ENCODE results near the gene SEC23B. TPM values are rescaled to one million over a fixed set of nuclear protein-coding genes. Genes with fewer than 3 reads are reported as not detected.

The SEC23B gene
- total and polyA plus RNA-seq, 10 of the 15 experiments (the other 5 are each of a cell fraction or from before 2014, with no cell fraction given) = 49.1 to 121 (median 75.6) TPM

DNA sequence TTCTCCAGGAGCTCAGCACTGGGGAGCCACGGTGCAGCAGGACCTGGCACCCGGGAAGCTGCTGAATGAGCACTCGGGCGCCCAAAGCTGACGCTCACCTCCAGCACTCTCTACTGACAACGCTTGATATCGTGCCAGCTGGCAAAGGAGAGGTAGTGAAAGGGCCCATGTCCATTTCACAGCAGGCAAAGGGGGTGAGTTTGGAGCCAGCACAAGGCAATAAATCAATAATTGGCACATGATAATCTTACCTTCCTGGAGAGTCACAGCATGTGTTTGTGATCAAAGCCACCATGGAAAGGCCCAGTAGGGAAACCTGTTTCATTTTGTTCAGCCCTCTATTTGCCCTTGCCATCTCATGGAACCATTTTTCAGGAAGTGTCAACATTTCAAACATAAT lies 36.2 kb downstream of the SEC23B start:
- intact Hi-C loops (cut with micrococcal nuclease; ENCODE audit: unreplicated experiment) = no loop called here
- no peak for TF ChIP-seq TARDBP (IDR thresholded peaks at IDR 0.05; ENCODE audit: borderline replicate concordance)
- TF ChIP-seq BHLHE40 (IDR thresholded peaks at IDR 0.05; ENCODE audit: borderline replicate concordance in 1 of 2, low read depth in 2 of 2, low read length in 1 of 2) = no peak
- TF ChIP-seq POLR2AphosphoS2 (IDR thresholded peaks at IDR 0.05; ENCODE audit: low read depth, low read length) = no peak
- no peak for TF ChIP-seq EED (IDR thresholded peaks at IDR 0.05; ENCODE audit: low read depth)
- TF ChIP-seq FOXK2 (IDR thresholded peaks at IDR 0.05) = no peak
- TF ChIP-seq SUZ12 (IDR thresholded peaks at IDR 0.05; ENCODE audit: unreplicated experiment) = no peak
- TF ChIP-seq MYC (IDR thresholded peaks at IDR 0.05; ENCODE audit: insufficient read depth, insufficient read length, insufficient replicate concordance, low read length, severe bottlenecking) = no peak
- POLR2A ChIA-PET = no interaction called here

GRCh38 chr20:18545566-18545965 lies 37.8 kb downstream of the SEC23B start:
- no TSS peak for BruUV-seq (replicated peaks)
- 90% methylated on average over 1 of the region's 1 CpG for WGBS (ENCODE audit: insufficient coverage, insufficient replicate concordance, low lambda C conversion rate, missing lambda C conversion rate)

More for the DNA sequence above, 36.2 kb downstream of the SEC23B start:
- no peak for DNase-seq (ENCODE audit: low read depth, low spot score)
- FAIRE-seq = no peak
- H3K4me1 ChIP-seq (ENCODE audit: control insufficient read depth, insufficient read depth, low read length) = no peaks in the 10 kb centered on the region
- H2AFZ ChIP-seq (ENCODE audit: control insufficient read depth, low read depth, low read length) = no peak overlapping the region
- H4K20me1 ChIP-seq (ENCODE audit: control insufficient read depth, insufficient read depth) = no peaks in the 10 kb centered on the region
- H3K4me2 ChIP-seq (ENCODE audit: control insufficient read depth, insufficient read depth) = no peak overlapping the region
- no peak overlapping the region for H3K9ac ChIP-seq (ENCODE audit: control insufficient read depth, insufficient read depth, low read length)
- no peaks in the 10 kb centered on the region for H3K79me2 ChIP-seq (ENCODE audit: control insufficient read depth, insufficient read depth, low read length)
- no peak for ATAC-seq
- H3K27ac ChIP-seq (ENCODE audit: control insufficient read depth, insufficient read depth) = no peak overlapping the region
- H3K9me3 ChIP-seq (replicated peaks; ENCODE audit: control insufficient read depth, insufficient read depth, low read length) = no peaks in the 10 kb centered on the region
- H3K4me3 ChIP-seq = no peak overlapping the region
- ChIA-PET RAD21 (ENCODE audit: unreplicated experiment) (no interaction called here), CTCF (no interaction called here), SMC1A (ENCODE audit: uncharacterized antibody, unreplicated experiment) (no interaction called here)
- in situ Hi-C loops (cut with MboI) = no loop called here
- H3K27me3 ChIP-seq (replicated peaks in 1 of 2; ENCODE audit: control insufficient read depth in 2 of 2, insufficient read depth in 2 of 2, low read length in 1 of 2) = no peaks in the 10 kb centered on the region
- BruUV-seq (replicated peaks) = no TSS peak
- 94% methylated on average over 7 of the region's 7 CpGs for WGBS (ENCODE audit: insufficient coverage, insufficient replicate concordance, low lambda C conversion rate, missing lambda C conversion rate)
- H3K36me3 ChIP-seq (ENCODE audit: control insufficient read depth in 2 of 2, insufficient read depth in 2 of 2, low read length in 1 of 2) = peaks cover 10 to 32% of the 10 kb centered on the region in 2 experiments; a peak in 3 of 4 replicates

More at GRCh38 chr20:18545566-18545965, 37.8 kb downstream of the SEC23B start:
- intact Hi-C loops (cut with micrococcal nuclease; ENCODE audit: unreplicated experiment) = no loop called here
- Histone ChIP-seq H3K27me3 (replicated peaks in 1 of 2; ENCODE audit: control insufficient read depth in 2 of 2, insufficient read depth in 2 of 2, low read length in 1 of 2) (no peaks in the 10 kb centered on the region), H3K4me2 (ENCODE audit: control insufficient read depth, insufficient read depth) (no peak overlapping the region), H3K9ac (ENCODE audit: control insufficient read depth, insufficient read depth, low read length) (no peak overlapping the region), H4K20me1 (ENCODE audit: control insufficient read depth, insufficient read depth) (no peaks in the 10 kb centered on the region), H2AFZ (ENCODE audit: control insufficient read depth, low read depth, low read length) (no peak overlapping the region), H3K4me3 (no peak overlapping the region), H3K36me3 (ENCODE audit: control insufficient read depth in 2 of 2, insufficient read depth in 2 of 2, low read length in 1 of 2) (peaks cover 10 to 42% of the 10 kb centered on the region in 2 experiments; a peak in 3 of 4 replicates), H3K27ac (ENCODE audit: control insufficient read depth, insufficient read depth) (no peak overlapping the region), H3K79me2 (ENCODE audit: control insufficient read depth, insufficient read depth, low read length) (no peaks in the 10 kb centered on the region), H3K4me1 (ENCODE audit: control insufficient read depth, insufficient read depth, low read length) (no peaks in the 10 kb centered on the region), H3K9me3 (replicated peaks; ENCODE audit: control insufficient read depth, insufficient read depth, low read length) (no peaks in the 10 kb centered on the region)
- ATAC-seq (no peak), DNase-seq (ENCODE audit: low read depth, low spot score) (no peak), FAIRE-seq (no peak)
- ChIA-PET SMC1A (ENCODE audit: uncharacterized antibody, unreplicated experiment) (no interaction called here), POLR2A (no interaction called here), CTCF (no interaction called here), RAD21 (ENCODE audit: unreplicated experiment) (no interaction called here)
- in situ Hi-C loops (cut with MboI) = no loop called here
- TF ChIP-seq NBN (IDR thresholded peaks at IDR 0.05) = no peak
- no peak for TF ChIP-seq NFYB (IDR thresholded peaks at IDR 0.05; ENCODE audit: insufficient read depth, low read depth, low read length)
- no peak for TF ChIP-seq HSF1 (IDR thresholded peaks at IDR 0.05; ENCODE audit: low read depth, low read length)
- no peak for TF ChIP-seq CBX5 (IDR thresholded peaks at IDR 0.05; ENCODE audit: low read depth)
- no peak for TF ChIP-seq TCF3 (IDR thresholded peaks at IDR 0.05; ENCODE audit: borderline replicate concordance, insufficient read depth, low read depth, low read length)
- TF ChIP-seq IKZF2 (IDR thresholded peaks at IDR 0.05) = no peak
